H9 (cell line): ENCODE measurements around the gene PLA2R1. TPM values are rescaled to one million over a fixed set of nuclear protein-coding genes. Genes with fewer than 3 reads are reported as not detected.

ENCODE experiments used
- DNase-seq: peaks from one replicate; pipeline ENCODE4 v3.0.0-alpha.2; 2017
- H2AFZ ChIP-seq: one replicate; pipeline ENCODE4 v1.6.1; 2013; ENCODE audit warnings: mild to moderate bottlenecking, low read length, control low read depth, moderate library complexity
- H2AK5ac ChIP-seq: 2 replicates; pipeline ENCODE4 v1.6.1; 2013; ENCODE audit warnings: low read length, control low read depth, mixed read lengths; ENCODE audit not compliant: insufficient read length
- H2BK120ac ChIP-seq: one replicate; pipeline ENCODE4 v1.6.1; 2013; ENCODE audit warnings: low read depth, mild to moderate bottlenecking, low read length, control low read depth, inconsistent platforms; ENCODE audit not compliant: poor library complexity, severe bottlenecking
- H2BK12ac ChIP-seq: 2 replicates; pipeline ENCODE4 v1.6.1; 2013; ENCODE audit warnings: low read length, control low read depth, mixed read lengths, low read depth; ENCODE audit not compliant: insufficient read length
- H2BK15ac ChIP-seq: 2 replicates; pipeline ENCODE4 v1.6.1; 2013; ENCODE audit warnings: low read depth, low read length, control low read depth
- H2BK20ac ChIP-seq: one replicate; pipeline ENCODE4 v1.6.1; 2013; ENCODE audit warnings: low read depth, mild to moderate bottlenecking, low read length, control low read depth, inconsistent platforms; ENCODE audit not compliant: poor library complexity, severe bottlenecking
- H2BK5ac ChIP-seq: 2 replicates; pipeline ENCODE4 v1.6.1; 2013; ENCODE audit warnings: low read length, control low read depth, mixed read lengths; ENCODE audit not compliant: insufficient read length
- H3K14ac ChIP-seq: 2 replicates; pipeline ENCODE4 v1.6.1; 2013; ENCODE audit warnings: low read length, control low read depth; ENCODE audit not compliant: insufficient read depth
- H3K18ac ChIP-seq: 2 replicates; pipeline ENCODE4 v1.6.1; 2013; ENCODE audit warnings: low read depth, mild to moderate bottlenecking, mixed read lengths, low read length, control low read depth; ENCODE audit not compliant: insufficient read length
- H3K23ac ChIP-seq: 2 replicates; pipeline ENCODE4 v1.6.1; 2013; ENCODE audit warnings: low read length, control low read depth, mixed read lengths, low read depth; ENCODE audit not compliant: insufficient read length
- H3K23me2 ChIP-seq: 2 replicates; pipeline ENCODE4 v1.6.1; 2013; ENCODE audit warnings: low read depth, mild to moderate bottlenecking, mixed read lengths, low read length, control low read depth; ENCODE audit not compliant: insufficient read length, poor library complexity, severe bottlenecking
- H3K27ac ChIP-seq: 2 replicates; pipeline ENCODE4 v1.5.1; 2013; ENCODE audit warnings: low read length, control low read depth, mixed read lengths, low read depth; ENCODE audit not compliant: insufficient read length
- H3K27me3 ChIP-seq: 2 replicates; pipeline ENCODE4 v1.6.1; 2013; ENCODE audit warnings: low read length, control low read depth, inconsistent platforms; ENCODE audit not compliant: insufficient read depth
- H3K4ac ChIP-seq: 2 replicates; pipeline ENCODE4 v1.6.1; 2013; ENCODE audit warnings: low read depth, mild to moderate bottlenecking, control low read depth, inconsistent platforms, low read length, moderate library complexity
- H3K4me1 ChIP-seq: 2 replicates; pipeline ENCODE4 v1.6.1; 2013; ENCODE audit warnings: low read length, control low read depth, inconsistent platforms; ENCODE audit not compliant: insufficient read depth
- H3K4me2 ChIP-seq: 2 replicates; pipeline ENCODE4 v1.6.1; 2013; ENCODE audit warnings: low read length, control low read depth, mixed read lengths; ENCODE audit not compliant: insufficient read length, insufficient read depth
- H3K56ac ChIP-seq: 2 replicates; pipeline ENCODE4 v1.6.1; 2013; ENCODE audit warnings: low read depth, mild to moderate bottlenecking, mixed read lengths, low read length, control low read depth; ENCODE audit not compliant: insufficient read length
- H3K79me1 ChIP-seq: 2 replicates; pipeline ENCODE4 v1.6.1; 2013; ENCODE audit warnings: low read depth, mild to moderate bottlenecking, moderate library complexity, low read length, control low read depth, inconsistent platforms; ENCODE audit not compliant: insufficient read depth, poor library complexity, severe bottlenecking
- H3K79me2 ChIP-seq: 2 replicates; pipeline ENCODE4 v1.6.1; 2013; ENCODE audit warnings: low read length, control low read depth, inconsistent platforms; ENCODE audit not compliant: insufficient read depth
- H3K9ac ChIP-seq: 2 replicates; pipeline ENCODE4 v1.6.1; 2013; ENCODE audit warnings: low read length, control low read depth, mixed read lengths; ENCODE audit not compliant: insufficient read length; ENCODE audit errors: extremely low read depth
- H3K9me3 ChIP-seq: one replicate; pipeline ENCODE4 v1.6.1; 2013; ENCODE audit warnings: low read depth, low read length, inconsistent platforms; ENCODE audit not compliant: control insufficient read depth
- H3T11ph ChIP-seq: one replicate; pipeline ENCODE4 v1.6.1; 2013; ENCODE audit warnings: mild to moderate bottlenecking, low read length, control low read depth, inconsistent platforms
- H4K20me1 ChIP-seq: one replicate; pipeline ENCODE4 v1.6.1; 2013; ENCODE audit not compliant: control insufficient read depth, insufficient read length, insufficient read depth
- H4K5ac ChIP-seq: 2 replicates; pipeline ENCODE4 v1.6.1; 2013; ENCODE audit warnings: low read depth, mild to moderate bottlenecking, mixed read lengths, low read length, control low read depth; ENCODE audit not compliant: insufficient read length
- H4K8ac ChIP-seq: replicated peaks from 2 replicates; pipeline ENCODE4 v1.6.1; 2013; ENCODE audit warnings: low read length, control low read depth, mixed read lengths, low read depth; ENCODE audit not compliant: insufficient read length
- H4K91ac ChIP-seq: 2 replicates; pipeline ENCODE4 v1.6.1; 2013; ENCODE audit warnings: low read depth, mild to moderate bottlenecking, moderate library complexity, mixed read lengths, low read length, control low read depth; ENCODE audit not compliant: insufficient read length
- H3K27ac Mint-ChIP-seq, 3 experiments: 2 replicates in 2 of 3; 3 replicates in 1 of 3; pipeline ENCODE4 v1.8.0; 2020 to 2021; ENCODE audit warnings: mixed read lengths in 3 of 3, mild to moderate bottlenecking in 1 of 3, moderate library complexity in 1 of 3
- H3K27me3 Mint-ChIP-seq: 2 replicates; pipeline ENCODE4 v1.8.0; 2021; ENCODE audit warnings: low read depth, mild to moderate bottlenecking, moderate library complexity, mixed read lengths
- H3K36me3 Mint-ChIP-seq, 3 experiments: 2 replicates in 2 of 3; 3 replicates in 1 of 3; pipeline ENCODE4 v1.8.0; 2020 to 2021; ENCODE audit warnings: low read depth in 3 of 3, mixed read lengths in 3 of 3; ENCODE audit not compliant: insufficient read depth in 1 of 3
- H3K4me1 Mint-ChIP-seq, 2 experiments: 2 replicates each; pipeline ENCODE4 v1.8.0; 2020; ENCODE audit warnings: mixed read lengths in 2 of 2
- H3K4me3 Mint-ChIP-seq, 2 experiments: 2 replicates in 1 of 2; 3 replicates in 1 of 2; pipeline ENCODE4 v1.8.0; 2020 to 2021; ENCODE audit warnings: mild to moderate bottlenecking in 2 of 2, mixed read lengths in 2 of 2, moderate library complexity in 1 of 2
- H3K9me3 Mint-ChIP-seq, 2 experiments: 2 replicates in 1 of 2; 3 replicates in 1 of 2; pipeline ENCODE4 v1.8.0; 2020; ENCODE audit warnings: mild to moderate bottlenecking in 2 of 2, mixed read lengths in 2 of 2, moderate library complexity in 1 of 2
- CTCF ChIP-seq: fragments of 200-600 bp; sonication (generic); conservative IDR thresholded peaks from 3 replicates; pipeline ENCODE4 v1.8.0; 2021; ENCODE audit warnings: antibody characterized with exemption, mild to moderate bottlenecking
- WGBS: extraction: QIAGEN DNeasy Blood & Tissue Kit; methylation state at CpG from one replicate; pipeline ENCODE4 v1.1.7; 2013; ENCODE audit warnings: missing lambda C conversion rate, low lambda C conversion rate, mixed read lengths; ENCODE audit not compliant: insufficient read length; ENCODE audit errors: extremely low coverage; 5-methylcytosine and 5-hydroxymethylcytosine counted together
- total RNA-seq: library from RNA; stranded (reverse); gene quantifications from 2 replicates; pipeline ENCODE4 v1.2.1, GENCODE V29; 2021

PLA2R1 gene
- total RNA-seq, 1 experiment from 2014 or later, result 0.83 TPM

GRCh38 chr2:160033732-160034392, 28.6 kb downstream of the PLA2R1 start:
- no peak overlapping the region for H3K27ac Mint-ChIP-seq
- no CpG with 5 or more reads among the region's 2 CpGs for WGBS
- no peak overlapping the region for H2AFZ ChIP-seq
- no peaks in the 10 kb centered on the region for H3K23me2 ChIP-seq
- H3T11ph ChIP-seq, result no peak overlapping the region
- H3K9me3 Mint-ChIP-seq, result no peaks in the 10 kb centered on the region
- no peak overlapping the region for H4K91ac ChIP-seq
- H3K27me3 Mint-ChIP-seq, result no peaks in the 10 kb centered on the region
- no peak overlapping the region for H3K56ac ChIP-seq
- no peak overlapping the region for H3K14ac ChIP-seq
- H3K4me3 Mint-ChIP-seq, result no peak overlapping the region
- H3K4ac ChIP-seq, result no peak overlapping the region
- H3K4me2 ChIP-seq, result no peak overlapping the region
- H3K79me1 ChIP-seq, result no peaks in the 10 kb centered on the region
- no peak overlapping the region for H2BK20ac ChIP-seq
- H3K4me1 Mint-ChIP-seq, result no peaks in the 10 kb centered on the region
- no peak overlapping the region for H3K23ac ChIP-seq
- no peak overlapping the region for H4K8ac ChIP-seq
- H3K9ac ChIP-seq, result no peak overlapping the region
- no peak overlapping the region for H2BK15ac ChIP-seq
- no peak overlapping the region for H3K27ac ChIP-seq
- H3K18ac ChIP-seq, result no peak overlapping the region
- no peak for TF ChIP-seq CTCF
- H2BK120ac ChIP-seq, result no peak overlapping the region
- no peak overlapping the region for H4K5ac ChIP-seq
- no peaks in the 10 kb centered on the region for H3K79me2 ChIP-seq
- no peaks in the 10 kb centered on the region for H4K20me1 ChIP-seq
- H3K4me1 ChIP-seq, result no peaks in the 10 kb centered on the region
- H2AK5ac ChIP-seq, result no peak overlapping the region
- DNase-seq, result no peak
- H2BK12ac ChIP-seq, result no peak overlapping the region
- no peaks in the 10 kb centered on the region for H3K36me3 Mint-ChIP-seq
- H2BK5ac ChIP-seq, result no peak overlapping the region
- H3K9me3 ChIP-seq, result no peaks in the 10 kb centered on the region
- H3K27me3 ChIP-seq, result no peaks in the 10 kb centered on the region
